NT2/D1 (cell line): ENCODE results near the gene ALLC.

Experiments used
- SUZ12 ChIP-seq: IDR thresholded peaks from 2 replicates; pipeline ENCODE4 v1.6.1; 2011; ENCODE audit not compliant: insufficient read length, insufficient read depth; ENCODE audit errors: extremely low read depth
- YY1 ChIP-seq: IDR thresholded peaks from 2 replicates; pipeline ENCODE4 v1.6.1; 2011; ENCODE audit not compliant: insufficient read length, insufficient read depth

DNA sequence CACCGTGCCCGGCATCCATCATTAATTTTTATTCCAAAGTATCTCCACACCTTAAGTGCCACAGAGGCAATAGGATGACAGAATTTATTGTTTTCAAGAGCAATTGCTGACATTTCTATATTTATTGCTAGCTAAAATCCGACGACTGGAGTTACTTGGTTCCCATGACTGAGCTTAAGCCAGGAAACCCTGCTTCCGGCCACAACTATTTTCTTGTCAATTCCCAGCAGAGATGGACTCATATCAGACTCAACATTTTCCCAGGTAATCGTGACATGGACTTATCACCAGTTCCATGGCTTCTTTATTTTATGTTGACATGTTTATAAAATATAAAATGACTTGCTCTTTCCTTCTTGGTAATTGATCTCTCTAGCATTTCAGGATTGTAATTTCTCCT lies 24.8 kb downstream of the ALLC start:
- TF ChIP-seq SUZ12 (no peak), YY1 (no peak)
